Ishikawa (cell line): ENCODE data around the gene HOXC9.

Source experiments
- CEBPB ChIP-seq: IDR thresholded peaks from 2 replicates; pipeline ENCODE4 v1.6.1; 2012
- CREB1 ChIP-seq: IDR thresholded peaks from 2 replicates; pipeline ENCODE4 v1.6.1; 2012; ENCODE audit warnings: low read depth
- EGR1 ChIP-seq: IDR thresholded peaks from 2 replicates; pipeline ENCODE4 v1.6.1; 2012
- EP300 ChIP-seq: IDR thresholded peaks from 2 replicates; pipeline ENCODE4 v1.6.1; 2012; ENCODE audit warnings: borderline replicate concordance
- FOXM1 ChIP-seq: IDR thresholded peaks from 2 replicates; pipeline ENCODE4 v1.6.1; 2012; ENCODE audit warnings: low read depth, borderline replicate concordance
- MAX ChIP-seq: IDR thresholded peaks from 2 replicates; pipeline ENCODE4 v1.6.1; 2012
- NFIC ChIP-seq: IDR thresholded peaks from 2 replicates; pipeline ENCODE4 v1.6.1; 2012
- RAD21 ChIP-seq: IDR thresholded peaks from 2 replicates; pipeline ENCODE4 v1.6.1; 2012; ENCODE audit warnings: low read depth
- REST ChIP-seq: IDR thresholded peaks from 2 replicates; pipeline ENCODE4 v1.6.1; 2012; ENCODE audit warnings: low read depth, mild to moderate bottlenecking
- TAF1 ChIP-seq: IDR thresholded peaks from 2 replicates; pipeline ENCODE4 v1.6.1; 2012; ENCODE audit warnings: low read depth, mild to moderate bottlenecking
- TCF12 ChIP-seq: IDR thresholded peaks from 2 replicates; pipeline ENCODE4 v1.6.1; 2012; ENCODE audit warnings: low read depth
- TEAD4 ChIP-seq: IDR thresholded peaks from 2 replicates; pipeline ENCODE4 v1.6.1; 2012
- USF1 ChIP-seq: IDR thresholded peaks from 2 replicates; pipeline ENCODE4 v1.6.1; 2012
- YY1 ChIP-seq: IDR thresholded peaks from 2 replicates; pipeline ENCODE4 v1.6.1; 2012; ENCODE audit warnings: low read depth
- ZBTB7A ChIP-seq: IDR thresholded peaks from 2 replicates; pipeline ENCODE4 v1.6.1; 2012; ENCODE audit warnings: low read depth

Gene HOXC9

GRCh38 chr12:53985994-53986685, 13.8 kb upstream of the HOXC9 start:
- TF ChIP-seq NFIC = no peak
- TF ChIP-seq EGR1 = no peak
- no peak for TF ChIP-seq TAF1
- TF ChIP-seq ZBTB7A = peak; percentile 38; the same call in 1 of the 2 replicates
- peak; percentile 50; the same call in 1 of the 2 replicates for TF ChIP-seq MAX
- no peak for TF ChIP-seq REST
- TF ChIP-seq YY1 = no peak
- no peak for TF ChIP-seq EP300

- TF ChIP-seq TCF12 = no peak
- TF ChIP-seq FOXM1 = no peak
- TF ChIP-seq NFIC = no peak
- no peak for TF ChIP-seq EP300
- TF ChIP-seq CREB1 = no peak
- no peak for TF ChIP-seq YY1
- TF ChIP-seq TAF1 = no peak
- TF ChIP-seq TEAD4 = no peak
- no peak for TF ChIP-seq REST
- TF ChIP-seq MAX = no peak
- no peak for TF ChIP-seq CEBPB
- no peak for TF ChIP-seq RAD21
Measured at GRCh38 chr12:53986686-53987483, 13.1 kb upstream of the HOXC9 start.

GRCh38 chr12:53987787-53988230, 12.2 kb upstream of the HOXC9 start:
- TF ChIP-seq MAX (no peak), FOXM1 (no peak)

- no peak for TF ChIP-seq TAF1
- no peak for TF ChIP-seq CEBPB
- TF ChIP-seq FOXM1 = no peak
- no peak for TF ChIP-seq CREB1
- no peak for TF ChIP-seq RAD21
- no peak for TF ChIP-seq MAX
- TF ChIP-seq USF1 = no peak
- TF ChIP-seq EGR1 = no peak
- no peak for TF ChIP-seq REST
- TF ChIP-seq NFIC = no peak
- TF ChIP-seq TEAD4 = no peak
- TF ChIP-seq TCF12 = no peak
- no peak for TF ChIP-seq EP300
- no peak for TF ChIP-seq YY1
- TF ChIP-seq ZBTB7A = no peak
Measured at GRCh38 chr12:53988541-53989226, 11.3 kb upstream of the HOXC9 start.
